ENCODE measurements around the gene NELL2. TPM values are rescaled to one million over a fixed set of nuclear protein-coding genes. Genes with fewer than 3 reads are reported as not detected.

NELL2 gene
- polyA plus RNA-seq, 2 of the 4 experiments (the other 2 are of a cell fraction), result 0.16 TPM; not detected in 1

GRCh38 chr12:44511289-44511688, 364.8 kb downstream of the NELL2 start:
- H3K4me1 ChIP-seq, result no peaks in the 10 kb centered on the region
- CTCF ChIA-PET, result no interaction called here
- no peak for ATAC-seq

GRCh38 chr12:44510510-44510909, 365.6 kb downstream of the NELL2 start:
- 50% methylated on average over 2 of the region's 2 CpGs for WGBS (ENCODE audit: missing lambda C conversion rate)
- H3K4me2 ChIP-seq, result no peak overlapping the region
- FAIRE-seq (no peak), ATAC-seq (peak in 1 of 2 experiments; percentile 50; a peak in 3 of 6 replicates), DNase-seq (ENCODE audit: low read depth in 1 of 2, low spot score in 1 of 2) (no peak)
- no peak overlapping the region for H3K27ac ChIP-seq
- ChIA-PET CTCF (no interaction called here), POLR2A (no interaction called here)
- no peaks in the 10 kb centered on the region for H3K4me1 ChIP-seq
- TF ChIP-seq SMC3 (IDR thresholded peaks at IDR 0.05), result no peak
- TF ChIP-seq GATA3 (IDR thresholded peaks at IDR 0.05; ENCODE audit: borderline replicate concordance), result no peak
- TF ChIP-seq, protein P1, sequence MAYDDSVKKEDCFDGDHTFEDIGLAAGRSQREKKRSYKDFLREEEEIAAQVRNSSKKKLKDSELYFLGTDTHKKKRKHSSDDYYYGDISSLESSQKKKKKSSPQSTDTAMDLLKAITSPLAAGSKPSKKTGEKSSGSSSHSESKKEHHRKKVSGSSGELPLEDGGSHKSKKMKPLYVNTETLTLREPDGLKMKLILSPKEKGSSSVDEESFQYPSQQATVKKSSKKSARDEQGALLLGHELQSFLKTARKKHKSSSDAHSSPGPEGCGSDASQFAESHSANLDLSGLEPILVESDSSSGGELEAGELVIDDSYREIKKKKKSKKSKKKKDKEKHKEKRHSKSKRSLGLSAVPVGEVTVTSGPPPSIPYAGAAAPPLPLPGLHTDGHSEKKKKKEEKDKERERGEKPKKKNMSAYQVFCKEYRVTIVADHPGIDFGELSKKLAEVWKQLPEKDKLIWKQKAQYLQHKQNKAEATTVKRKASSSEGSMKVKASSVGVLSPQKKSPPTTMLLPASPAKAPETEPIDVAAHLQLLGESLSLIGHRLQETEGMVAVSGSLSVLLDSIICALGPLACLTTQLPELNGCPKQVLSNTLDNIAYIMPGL (CRISPR knock-in tag; IDR thresholded peaks at IDR 0.05; ENCODE audit: borderline replicate concordance), result no peak
- no peak for TF ChIP-seq MAFK (IDR thresholded peaks at IDR 0.05; ENCODE audit: partially characterized antibody)
- TF ChIP-seq MYC (IDR thresholded peaks at IDR 0.05; ENCODE audit: borderline replicate concordance, low read length), result no peak
- no peak for TF ChIP-seq HEYL (CRISPR knock-in tag; IDR thresholded peaks at IDR 0.05)
- TF ChIP-seq HES2 (IDR thresholded peaks at IDR 0.05), result no peak
- no peak for TF ChIP-seq TP53 (CRISPR knock-in tag; IDR thresholded peaks at IDR 0.05)
- TF ChIP-seq JUNB (IDR thresholded peaks at IDR 0.05), result no peak
- no peak for TF ChIP-seq ESRRA (IDR thresholded peaks at IDR 0.05; ENCODE audit: borderline replicate concordance, low read length)
- no peak for TF ChIP-seq JUN (IDR thresholded peaks at IDR 0.05)
- TF ChIP-seq ZSCAN20 (CRISPR knock-in tag; IDR thresholded peaks at IDR 0.05), result no peak
- no peak for TF ChIP-seq BHLHE40 (IDR thresholded peaks at IDR 0.05; ENCODE audit: low read depth, low read length)
- no peak for TF ChIP-seq NPAS2 (CRISPR knock-in tag; IDR thresholded peaks at IDR 0.05; ENCODE audit: borderline replicate concordance)
- no peak for TF ChIP-seq FOSB (CRISPR knock-in tag; IDR thresholded peaks at IDR 0.05)
- TF ChIP-seq, protein P2, sequence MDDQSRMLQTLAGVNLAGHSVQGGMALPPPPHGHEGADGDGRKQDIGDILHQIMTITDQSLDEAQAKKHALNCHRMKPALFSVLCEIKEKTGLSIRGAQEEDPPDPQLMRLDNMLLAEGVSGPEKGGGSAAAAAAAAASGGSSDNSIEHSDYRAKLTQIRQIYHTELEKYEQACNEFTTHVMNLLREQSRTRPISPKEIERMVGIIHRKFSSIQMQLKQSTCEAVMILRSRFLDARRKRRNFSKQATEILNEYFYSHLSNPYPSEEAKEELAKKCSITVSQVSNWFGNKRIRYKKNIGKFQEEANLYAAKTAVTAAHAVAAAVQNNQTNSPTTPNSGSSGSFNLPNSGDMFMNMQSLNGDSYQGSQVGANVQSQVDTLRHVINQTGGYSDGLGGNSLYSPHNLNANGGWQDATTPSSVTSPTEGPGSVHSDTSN (IDR thresholded peaks at IDR 0.05), result no peak
- no peak for TF ChIP-seq ATOH8 (CRISPR knock-in tag; IDR thresholded peaks at IDR 0.05; ENCODE audit: low read depth)
- no peak overlapping the region for H3K4me3 ChIP-seq
- no peaks in the 10 kb centered on the region for H3K9me3 ChIP-seq

More at GRCh38 chr12:44511289-44511688, 364.8 kb downstream of the NELL2 start:
- Histone ChIP-seq H3K27ac (no peak overlapping the region), H3K4me2 (no peak overlapping the region), H3K9me3 (no peaks in the 10 kb centered on the region), H3K4me3 (no peak overlapping the region)
- FAIRE-seq, result no peak
- POLR2A ChIA-PET, result no interaction called here
- TF ChIP-seq HOXB5 (CRISPR knock-in tag; IDR thresholded peaks at IDR 0.05) (no peak), MAZ (IDR thresholded peaks at IDR 0.05; ENCODE audit: borderline replicate concordance, low read depth, low read length) (no peak), MYC (IDR thresholded peaks at IDR 0.05; ENCODE audit: borderline replicate concordance, low read length) (no peak), ZSCAN20 (CRISPR knock-in tag; IDR thresholded peaks at IDR 0.05) (no peak), REST (IDR thresholded peaks at IDR 0.05) (no peak), RARB (CRISPR knock-in tag; IDR thresholded peaks at IDR 0.05) (no peak), GATA3 (IDR thresholded peaks at IDR 0.05; ENCODE audit: borderline replicate concordance) (no peak), KDM5A (IDR thresholded peaks at IDR 0.05) (no peak), KDM1A (IDR thresholded peaks at IDR 0.05; ENCODE audit: low read depth) (no peak), RCOR1 (IDR thresholded peaks at IDR 0.05; ENCODE audit: low read depth, low read length) (no peak), EP300 (IDR thresholded peaks at IDR 0.05) (no peak), HES2 (IDR thresholded peaks at IDR 0.05) (no peak), EHMT2 (IDR thresholded peaks at IDR 0.05; ENCODE audit: low read depth) (no peak), BHLHE40 (IDR thresholded peaks at IDR 0.05; ENCODE audit: low read depth, low read length) (no peak)
- DNase-seq (ENCODE audit: low read depth in 1 of 2, low spot score in 1 of 2), result no peak

Measured in A549 (cell line).